Measurements from ENCODE around the gene TNNT2. TPM values are rescaled to one million over a fixed set of nuclear protein-coding genes. Genes with fewer than 3 reads are reported as not detected.

The TNNT2 gene
- total RNA-seq, 3 donors from 2014 or later: not detected

DNA sequence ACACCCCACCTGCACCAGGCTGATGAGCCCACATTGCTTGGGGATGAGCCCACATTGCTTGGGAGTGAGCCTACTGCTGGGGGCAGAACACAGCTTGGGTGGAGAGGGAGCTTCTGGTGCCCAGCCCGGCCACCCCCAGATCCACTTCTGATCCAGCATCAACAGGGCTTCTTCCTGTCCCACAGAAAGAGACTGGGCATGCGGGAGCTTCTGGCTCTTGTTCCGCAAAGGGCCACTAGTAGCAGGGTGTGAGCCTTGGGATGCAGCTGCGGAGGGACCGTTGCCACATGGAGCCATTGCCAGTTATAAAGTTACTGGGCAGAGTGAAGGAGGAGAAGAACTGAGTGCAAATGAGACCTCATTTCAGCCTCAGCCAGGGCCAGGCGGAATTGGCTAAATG lies 57.8 kb downstream of the TNNT2 start:
- H3K9me3 Mint-ChIP-seq: no peaks in the 10 kb centered on the region
- no peak overlapping the region for H3K4me3 Mint-ChIP-seq
- no peaks in the 10 kb centered on the region for H3K36me3 Mint-ChIP-seq (ENCODE audit: insufficient read depth)
- no peaks in the 10 kb centered on the region for H3K4me1 Mint-ChIP-seq (ENCODE audit: low read depth)
- no peak for ATAC-seq
- DNase-seq: no peak
- H3K27me3 Mint-ChIP-seq (ENCODE audit: low read depth): peaks cover 3% of the 10 kb centered on the region

- peaks cover 3% of the 10 kb centered on the region for H3K27me3 Mint-ChIP-seq (ENCODE audit: low read depth)
- ATAC-seq (no peak), DNase-seq (no peak)
- H3K4me3 Mint-ChIP-seq: no peak overlapping the region
- no peaks in the 10 kb centered on the region for H3K4me1 Mint-ChIP-seq (ENCODE audit: low read depth)
- H3K9me3 Mint-ChIP-seq: no peaks in the 10 kb centered on the region
- no peaks in the 10 kb centered on the region for H3K36me3 Mint-ChIP-seq (ENCODE audit: insufficient read depth)
Measured at GRCh38 chr1:201318504-201319340, 58.8 kb downstream of the TNNT2 start.

DNA sequence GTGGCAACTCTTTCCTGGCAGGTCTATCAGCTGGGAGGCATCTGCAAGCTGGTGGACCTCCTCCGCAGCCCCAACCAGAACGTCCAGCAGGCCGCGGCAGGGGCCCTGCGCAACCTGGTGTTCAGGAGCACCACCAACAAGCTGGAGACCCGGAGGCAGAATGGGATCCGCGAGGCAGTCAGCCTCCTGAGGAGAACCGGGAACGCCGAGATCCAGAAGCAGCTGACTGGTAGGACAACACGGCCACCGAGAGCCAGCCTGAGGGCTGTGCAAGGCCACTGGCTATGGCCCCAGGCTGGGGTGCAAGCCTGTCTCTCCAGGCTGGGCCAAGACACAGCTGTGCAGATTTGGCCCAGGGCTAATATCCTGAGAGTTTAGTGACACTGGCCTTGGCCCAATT lies 59.9 kb downstream of the TNNT2 start:
- Mint-ChIP-seq H3K27me3 (ENCODE audit: low read depth) (peaks cover 3% of the 10 kb centered on the region), H3K4me3 (no peak overlapping the region), H3K9me3 (no peaks in the 10 kb centered on the region), H3K36me3 (ENCODE audit: insufficient read depth) (no peaks in the 10 kb centered on the region), H3K4me1 (ENCODE audit: low read depth) (no peaks in the 10 kb centered on the region)
- no peak for ATAC-seq
- no peak for DNase-seq

GRCh38 chr1:201316556-201316955 lies 60.9 kb downstream of the TNNT2 start:
- Mint-ChIP-seq H3K27me3 (ENCODE audit: low read depth) (peaks cover 3% of the 10 kb centered on the region), H3K36me3 (ENCODE audit: insufficient read depth) (no peaks in the 10 kb centered on the region), H3K4me3 (no peak overlapping the region), H3K9me3 (no peaks in the 10 kb centered on the region), H3K4me1 (ENCODE audit: low read depth) (no peaks in the 10 kb centered on the region)
- DNase-seq: no peak
- no peak for ATAC-seq

- ATAC-seq (no peak), DNase-seq (no peak)
- Mint-ChIP-seq H3K4me3 (no peak overlapping the region), H3K4me1 (ENCODE audit: low read depth) (no peaks in the 10 kb centered on the region), H3K27me3 (ENCODE audit: low read depth) (peaks cover 16% of the 10 kb centered on the region), H3K9me3 (no peaks in the 10 kb centered on the region), H3K36me3 (ENCODE audit: insufficient read depth) (no peaks in the 10 kb centered on the region)
Measured at GRCh38 chr1:201313086-201313485, 64.4 kb downstream of the TNNT2 start.

DNA sequence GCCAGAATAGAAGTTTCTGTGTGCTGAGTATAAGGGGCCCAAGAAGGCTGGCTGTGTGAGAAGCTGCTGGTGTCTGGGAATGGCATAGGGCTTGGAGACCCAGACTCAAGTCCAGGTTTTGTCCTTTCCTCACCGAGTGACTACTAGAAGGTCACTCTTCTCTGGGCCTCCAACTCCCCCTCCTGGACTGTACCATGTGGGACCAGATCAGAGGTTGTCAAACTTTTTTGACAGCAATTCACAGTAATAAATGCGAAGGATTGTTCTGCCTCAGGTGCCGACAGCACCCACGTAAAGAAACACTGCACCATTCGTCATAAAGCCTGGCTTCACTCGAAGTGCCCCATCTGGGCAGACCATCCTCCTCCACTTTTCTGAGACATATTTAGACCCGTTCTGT lies 65.2 kb downstream of the TNNT2 start:
- Mint-ChIP-seq H3K27me3 (ENCODE audit: low read depth) (peaks cover 20% of the 10 kb centered on the region), H3K4me1 (ENCODE audit: low read depth) (no peaks in the 10 kb centered on the region), H3K9me3 (no peaks in the 10 kb centered on the region), H3K4me3 (no peak overlapping the region), H3K36me3 (ENCODE audit: insufficient read depth) (no peaks in the 10 kb centered on the region)
- DNase-seq: no peak
- no peak for ATAC-seq

- DNase-seq (no peak), ATAC-seq (no peak)
- H3K4me3 Mint-ChIP-seq: no peak overlapping the region
- H3K4me1 Mint-ChIP-seq (ENCODE audit: low read depth): no peaks in the 10 kb centered on the region
- no peaks in the 10 kb centered on the region for H3K36me3 Mint-ChIP-seq (ENCODE audit: insufficient read depth)
- H3K9me3 Mint-ChIP-seq: no peaks in the 10 kb centered on the region
- H3K27me3 Mint-ChIP-seq (ENCODE audit: low read depth): peaks cover 20% of the 10 kb centered on the region
Measured at GRCh38 chr1:201311356-201312011, 66.0 kb downstream of the TNNT2 start.

GRCh38 chr1:201310986-201311355 lies 66.5 kb downstream of the TNNT2 start:
- H3K27me3 Mint-ChIP-seq (ENCODE audit: low read depth): peaks cover 22% of the 10 kb centered on the region
- ATAC-seq: no peak

GRCh38 chr1:201310251-201310985 lies 67.1 kb downstream of the TNNT2 start:
- Mint-ChIP-seq H3K4me1 (ENCODE audit: low read depth) (no peaks in the 10 kb centered on the region), H3K9me3 (no peaks in the 10 kb centered on the region), H3K36me3 (ENCODE audit: insufficient read depth) (no peaks in the 10 kb centered on the region), H3K4me3 (no peak overlapping the region), H3K27me3 (ENCODE audit: low read depth) (peaks cover 22% of the 10 kb centered on the region)
- DNase-seq (no peak), ATAC-seq (no peak)

More at GRCh38 chr1:201310986-201311355, 66.5 kb downstream of the TNNT2 start:
- H3K4me3 Mint-ChIP-seq: no peak overlapping the region
- H3K36me3 Mint-ChIP-seq (ENCODE audit: insufficient read depth): no peaks in the 10 kb centered on the region
- no peaks in the 10 kb centered on the region for H3K4me1 Mint-ChIP-seq (ENCODE audit: low read depth)
- no peak for DNase-seq
- H3K9me3 Mint-ChIP-seq: no peaks in the 10 kb centered on the region

GRCh38 chr1:201309416-201309815 lies 68.1 kb downstream of the TNNT2 start:
- H3K36me3 Mint-ChIP-seq (ENCODE audit: insufficient read depth): no peaks in the 10 kb centered on the region

More at GRCh38 chr1:201309416-201309815, 68.1 kb downstream of the TNNT2 start:
- H3K4me3 Mint-ChIP-seq: no peak overlapping the region
- peaks cover 22% of the 10 kb centered on the region for H3K27me3 Mint-ChIP-seq (ENCODE audit: low read depth)
- ATAC-seq (no peak), DNase-seq (no peak)
- H3K4me1 Mint-ChIP-seq (ENCODE audit: low read depth): no peaks in the 10 kb centered on the region
- H3K9me3 Mint-ChIP-seq: no peaks in the 10 kb centered on the region

Other genes with a start within 250 kb of the TNNT2 start
- 10 to 100 TPM in 1 of 3 donors, 1 to 10 TPM in 2; 9.7 to 14.0 (median 9.9) TPM for gene TMEM9, start 223.2 kb downstream of the TNNT2 start, total RNA-seq
- not detected for gene IGFN1, start 186.9 kb downstream of the TNNT2 start, total RNA-seq
- gene PKP1, start 94.2 kb downstream of the TNNT2 start, total RNA-seq: not detected
- under 1 TPM; 0.10 to 0.49 (median 0.21) TPM for gene LAD1, start 21.6 kb upstream of the TNNT2 start, total RNA-seq
- gene TNNI1, start 44.0 kb upstream of the TNNT2 start, total RNA-seq: not detected
- gene PHLDA3, start 91.5 kb upstream of the TNNT2 start, total RNA-seq: 1 to 10 TPM; 1.4 to 4.1 (median 3.4) TPM
- gene CSRP1, start 129.4 kb upstream of the TNNT2 start, total RNA-seq: 10 to 100 TPM; 51.5 to 54.3 (median 52.4) TPM
- gene NAV1, start 161.4 kb upstream of the TNNT2 start, total RNA-seq: 1 to 10 TPM in 2 of 3 donors, under 1 TPM in 1; 0.81 to 1.3 (median 1.1) TPM

Measured in activated T-cell treated with anti-CD3 and anti-CD28 coated beads, Interleukin-2, amount 50 U/mL, for 4 hours (primary cell).